Fibroblast of lung (primary cell): Measurements from ENCODE around the gene GRP.
"Not testable (repeated sequence)": the region's sequence is repeated elsewhere in the genome, so short reads cannot be mapped to it uniquely, and the experiment has no call there.

Experiments
- CTCF ChIP-seq, 2 donors: IDR thresholded peaks in 1 of 2; conservative IDR thresholded peaks in 1 of 2; 1 replicate in 1 of 2; 2 replicates in 1 of 2; pipeline ENCODE4 v1.5.1; 2011 to 2012; ENCODE audit warnings: low read length in 2 of 2, control low read depth in 1 of 2, inconsistent platforms in 1 of 2, low read depth in 1 of 2, mild to moderate bottlenecking in 1 of 2
- EZH2 ChIP-seq: IDR thresholded peaks from 2 replicates; pipeline ENCODE4 v1.5.1; 2012; ENCODE audit warnings: low read length, control low read depth, mild to moderate bottlenecking; ENCODE audit errors: missing control alignments

- TF ChIP-seq CTCF (conservative IDR thresholded peaks at IDR 0.05 in 1 of 2, IDR thresholded peaks at IDR 0.05 in 1 of 2; ENCODE audit: low read depth in 1 of 2, low read length in 2 of 2); EZH2: not testable (repeated sequence)
Measured at GRCh38 chr18:59255491-59255890, 35.5 kb downstream of the GRP start.
